CD4-positive, alpha-beta T cell treated with Interleukin-12 subunit alpha and Interleukin-12 subunit beta, for 1 hour (primary cell): ENCODE data around the gene CDCA7L.
"Not testable (repeated sequence)": the region's sequence is repeated elsewhere in the genome, so short reads cannot be mapped to it uniquely, and the experiment has no call there.

Experiments used
- DNase-seq: peaks from one replicate; pipeline ENCODE4 v3.0.0-alpha.2; 2020

Gene CDCA7L

DNA sequence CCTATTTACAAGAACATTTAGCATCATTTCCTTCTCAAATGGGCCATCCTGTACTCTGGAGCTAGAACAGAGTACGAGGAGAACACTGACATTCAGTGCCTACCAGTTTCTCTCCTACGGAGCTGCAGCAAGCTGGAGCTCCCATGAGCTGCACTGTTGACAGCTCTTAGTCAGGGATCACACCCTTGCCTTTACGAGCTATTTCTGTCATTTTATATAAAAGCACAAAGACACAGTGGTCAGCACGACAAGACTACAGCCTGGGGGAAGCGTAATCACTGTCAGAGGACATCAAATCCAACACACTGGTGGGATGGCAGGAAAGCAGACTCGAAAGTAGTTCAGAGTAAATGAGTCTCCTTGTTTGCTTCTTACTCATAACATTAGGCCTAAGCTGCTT lies 2.7 kb downstream of the CDCA7L start:
- DNase-seq, result no peak

DNA sequence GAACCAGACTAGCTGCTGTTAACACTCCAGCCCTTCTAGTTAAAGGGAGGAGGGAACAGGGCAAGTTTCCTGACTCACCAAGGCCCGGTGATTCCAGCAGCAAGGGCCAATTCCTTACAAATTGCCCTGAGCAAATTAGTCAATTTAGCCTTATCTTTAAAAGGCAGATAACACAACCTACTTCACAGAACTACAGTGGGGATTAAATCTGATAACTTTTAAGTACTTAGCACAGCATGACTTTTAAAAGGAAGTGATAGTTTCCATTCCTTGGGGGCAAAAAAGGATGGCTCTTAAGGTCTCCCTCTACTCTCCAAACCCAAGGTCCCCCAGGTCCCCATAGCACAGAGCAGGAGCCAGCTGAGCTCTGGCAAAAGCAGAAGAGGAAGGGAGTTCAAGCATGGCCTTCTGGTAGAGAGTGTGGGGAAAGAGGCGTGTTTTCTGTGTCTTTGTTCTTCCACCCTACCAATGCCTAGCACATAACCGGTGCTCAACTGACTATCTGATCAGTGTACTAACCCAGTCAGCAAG lies 4.0 kb downstream of the CDCA7L start:
- DNase-seq, result no peak

DNA sequence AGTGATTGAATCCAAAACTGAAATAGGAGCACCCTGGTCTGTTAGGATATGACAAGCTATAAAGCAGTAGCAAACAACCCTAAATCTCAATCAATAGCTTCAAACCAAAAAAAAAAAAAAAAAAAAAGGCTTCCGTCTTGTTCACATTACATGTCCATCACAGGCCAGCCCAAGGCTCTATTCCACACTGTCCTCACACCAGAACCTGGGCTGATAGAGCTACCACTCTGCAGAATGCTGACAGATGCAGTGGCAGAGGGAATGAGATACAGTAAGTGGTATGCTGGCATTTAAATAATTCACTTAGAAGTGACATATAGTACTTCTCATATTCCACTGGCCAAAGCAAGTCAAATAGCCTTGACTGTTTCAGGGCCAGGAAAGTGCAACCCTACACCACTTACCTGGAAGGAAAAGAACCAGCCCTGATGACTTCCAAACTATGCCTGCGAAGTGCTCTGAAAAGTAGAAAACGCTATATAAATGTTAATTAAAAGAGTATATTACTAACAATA lies 5.8 kb downstream of the CDCA7L start:
- no peak for DNase-seq

DNA sequence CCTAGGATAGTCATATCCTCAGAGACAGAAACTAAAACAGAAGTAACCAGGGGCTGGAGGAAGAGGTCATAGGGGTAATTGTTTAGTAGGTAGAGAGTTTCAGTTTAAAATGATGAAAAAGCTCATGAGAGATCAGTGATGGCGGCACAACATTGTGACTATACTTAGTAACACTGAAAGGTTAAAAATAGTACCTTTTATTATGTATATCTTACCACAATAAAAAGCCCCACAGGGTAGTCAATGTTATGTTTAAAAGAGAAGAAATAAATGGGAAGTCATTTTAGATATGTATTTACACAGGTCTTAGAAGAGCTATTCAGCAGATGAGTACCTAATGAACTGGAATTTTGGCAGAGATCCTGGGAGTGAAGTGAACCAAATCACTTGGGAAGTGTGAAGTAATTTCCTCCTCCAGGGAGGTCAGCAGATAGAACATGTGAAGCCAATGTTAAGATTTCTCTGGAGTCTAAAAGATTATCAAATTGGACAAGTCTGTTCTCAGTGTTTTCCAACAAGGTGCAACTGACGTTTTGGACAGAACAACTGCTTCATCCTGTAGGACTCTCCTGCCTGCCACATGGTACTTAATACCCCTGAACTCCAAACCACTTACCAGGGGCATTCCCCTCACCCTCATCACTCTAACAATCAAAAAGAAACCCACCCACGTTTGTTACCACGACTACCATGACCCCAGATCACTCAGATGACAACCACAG lies 6.4 kb downstream of the CDCA7L start:
- DNase-seq, result no peak

DNA sequence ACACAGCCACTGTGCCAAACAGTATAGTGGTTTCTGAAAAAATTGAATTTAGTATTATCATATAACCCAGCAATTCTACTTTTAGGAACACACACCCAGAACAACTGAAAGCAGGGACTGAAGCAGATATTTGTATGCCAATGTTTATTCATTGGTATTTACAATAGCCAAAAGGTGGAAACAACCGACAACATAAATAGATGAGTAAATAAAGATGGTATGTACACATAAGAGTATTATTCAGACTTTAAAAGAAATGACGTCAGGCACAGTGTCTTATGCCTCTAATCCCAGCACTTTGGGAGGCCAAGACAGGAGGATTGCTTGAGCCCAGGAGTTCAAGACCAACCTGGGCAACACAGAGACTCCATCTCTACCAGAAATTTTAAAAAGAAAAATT lies 7.2 kb downstream of the CDCA7L start:
- DNase-seq, result no peak

DNA sequence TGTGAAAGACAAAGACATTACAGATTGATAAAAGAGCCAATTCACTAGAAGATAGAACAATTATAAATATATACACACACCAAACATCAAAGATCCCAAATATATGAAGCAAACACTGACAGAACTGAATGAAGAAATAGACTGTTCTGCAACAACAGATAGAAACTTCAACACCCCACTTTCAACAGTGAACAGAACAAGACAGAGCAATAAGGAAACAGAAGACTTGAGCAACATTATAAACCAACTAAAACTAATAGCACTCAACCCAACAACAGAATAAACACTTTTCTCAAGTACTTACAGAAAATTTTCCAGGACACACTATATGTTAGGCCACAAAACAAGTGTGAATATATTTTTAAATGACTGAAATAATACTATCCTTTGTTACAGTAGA lies 10.9 kb downstream of the CDCA7L start:
- no peak for DNase-seq

DNA sequence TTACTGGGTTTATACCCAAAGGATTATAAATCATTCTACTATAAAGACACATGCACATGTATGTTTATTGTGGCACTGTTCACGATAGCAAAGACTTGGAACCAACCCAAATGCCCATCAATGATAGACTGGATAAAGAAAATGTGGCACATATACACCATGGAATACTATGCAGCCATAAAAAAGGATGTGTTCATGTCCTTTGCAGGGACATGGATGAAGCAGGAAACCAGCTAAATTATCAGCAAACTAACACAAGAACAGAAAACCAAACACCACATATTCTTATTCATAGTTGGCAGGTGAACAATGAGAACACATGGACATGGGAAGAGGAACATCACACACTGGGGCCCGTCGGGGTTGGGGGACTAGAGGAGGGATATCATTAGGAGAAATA lies 12.4 kb downstream of the CDCA7L start:
- DNase-seq, result not testable (repeated sequence)

DNA sequence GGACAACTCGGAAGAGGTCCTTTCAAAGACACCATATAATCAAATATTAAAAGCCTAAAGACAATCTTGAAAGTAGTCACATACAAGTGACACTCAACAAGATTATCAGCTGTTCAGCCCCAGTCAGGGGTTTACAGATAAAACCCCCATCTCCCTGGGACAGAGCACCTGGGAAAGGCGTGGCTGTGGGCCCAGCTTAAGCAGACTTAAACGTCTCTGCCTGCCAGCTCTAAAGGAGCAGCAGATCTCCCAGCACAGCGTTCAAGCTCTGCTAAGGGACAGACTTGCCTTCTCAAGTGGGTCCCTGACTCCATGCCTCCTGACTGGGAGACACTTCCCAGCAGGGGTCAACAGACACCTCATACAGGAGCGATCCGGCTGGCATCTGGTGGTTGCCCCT lies 18.0 kb downstream of the CDCA7L start:
- DNase-seq, result no peak

DNA sequence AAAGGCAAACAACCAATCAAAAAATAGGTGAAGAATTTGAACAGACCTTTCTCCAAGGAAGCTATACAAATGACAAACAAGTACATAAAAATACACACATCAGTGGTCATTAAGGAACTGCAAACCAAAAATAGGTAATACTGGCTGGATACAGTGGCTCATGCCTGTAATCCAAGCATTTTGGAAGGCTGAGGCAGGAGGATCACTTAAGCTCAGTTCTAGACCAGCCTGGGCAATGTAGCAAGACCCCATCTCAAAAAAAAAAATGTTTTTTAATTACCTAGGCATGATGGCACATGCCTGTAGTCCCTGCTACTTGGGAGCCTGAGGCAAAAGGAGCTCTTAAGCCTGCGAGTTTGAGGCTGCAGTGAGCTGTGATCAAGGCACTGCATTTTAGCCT lies 19.3 kb downstream of the CDCA7L start:
- DNase-seq, result no peak

DNA sequence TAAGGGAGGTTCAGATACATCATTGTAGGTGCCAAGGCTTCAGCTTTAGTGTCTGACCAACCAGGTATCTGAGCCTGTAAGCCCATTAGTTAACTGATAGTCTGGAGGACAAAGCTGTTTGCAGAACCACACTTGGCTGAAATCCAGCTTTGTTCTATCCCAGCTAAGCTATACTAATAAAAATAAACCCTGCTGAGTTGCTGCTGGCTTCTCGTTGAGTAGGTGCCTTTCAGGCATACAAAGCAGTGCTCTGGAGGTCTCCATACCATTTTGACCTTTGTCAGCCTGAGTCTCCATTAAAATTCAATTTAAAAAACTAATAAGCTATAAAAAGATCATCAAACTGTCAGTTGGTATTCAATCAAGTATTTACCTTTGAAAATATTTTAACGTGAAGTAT lies 22.0 kb downstream of the CDCA7L start:
- no peak for DNase-seq

DNA sequence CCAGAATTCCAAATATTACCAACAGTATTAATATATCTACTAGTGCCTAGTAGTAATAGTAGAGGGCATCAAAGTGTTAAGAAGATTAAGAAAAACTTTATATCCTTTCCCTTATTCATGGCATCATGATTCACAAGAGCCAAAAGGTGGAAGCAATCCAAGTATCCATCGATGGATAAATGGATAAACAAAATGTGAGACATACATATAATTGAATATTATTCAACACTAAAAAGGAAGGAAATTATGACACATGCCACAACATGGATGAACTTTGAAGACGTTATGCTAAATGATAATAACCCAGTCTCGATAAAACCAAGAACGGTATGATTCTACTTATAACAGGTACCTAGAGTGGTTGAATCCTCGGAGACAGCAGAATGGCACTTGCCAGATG lies 23.1 kb downstream of the CDCA7L start:
- DNase-seq, result no peak

DNA sequence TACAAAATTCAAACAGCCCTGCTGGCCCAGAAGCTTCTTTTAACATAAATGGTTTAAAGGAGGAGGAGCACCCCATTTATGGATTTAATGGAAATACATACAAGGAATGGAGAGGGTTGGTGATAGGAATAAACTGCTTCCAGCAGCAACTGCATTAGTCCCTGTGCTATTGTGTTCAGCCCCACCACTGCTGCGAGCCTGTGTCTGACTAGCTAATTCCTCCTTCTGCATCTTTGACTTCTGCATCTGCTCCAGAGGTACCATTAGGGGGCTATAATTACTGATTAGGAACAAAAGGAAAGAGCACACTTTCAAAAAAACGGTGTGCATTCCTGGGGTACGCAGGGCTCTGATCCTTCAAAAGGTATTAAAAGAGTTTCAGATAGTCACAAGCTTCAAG lies 24.8 kb downstream of the CDCA7L start:
- DNase-seq, result no peak

DNA sequence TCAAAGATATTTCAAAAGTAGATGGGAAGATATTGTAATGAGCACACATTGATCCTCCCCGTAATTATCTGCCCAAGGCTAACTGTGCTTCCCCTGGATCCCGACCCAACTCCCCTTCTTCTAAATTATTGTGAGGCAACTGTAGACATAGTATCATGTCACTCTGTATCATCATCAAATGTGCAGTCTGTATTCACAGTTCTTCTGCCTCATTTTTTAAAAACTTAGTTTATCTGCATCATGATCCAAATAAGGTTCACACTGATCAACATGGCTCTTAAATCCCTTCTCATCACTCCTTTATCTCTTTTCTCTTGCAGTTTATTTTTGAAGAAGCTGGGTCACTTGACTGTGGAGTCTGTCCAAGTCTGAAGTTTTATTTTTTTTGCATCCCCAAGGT lies 27.5 kb downstream of the CDCA7L start:
- no peak for DNase-seq

DNA sequence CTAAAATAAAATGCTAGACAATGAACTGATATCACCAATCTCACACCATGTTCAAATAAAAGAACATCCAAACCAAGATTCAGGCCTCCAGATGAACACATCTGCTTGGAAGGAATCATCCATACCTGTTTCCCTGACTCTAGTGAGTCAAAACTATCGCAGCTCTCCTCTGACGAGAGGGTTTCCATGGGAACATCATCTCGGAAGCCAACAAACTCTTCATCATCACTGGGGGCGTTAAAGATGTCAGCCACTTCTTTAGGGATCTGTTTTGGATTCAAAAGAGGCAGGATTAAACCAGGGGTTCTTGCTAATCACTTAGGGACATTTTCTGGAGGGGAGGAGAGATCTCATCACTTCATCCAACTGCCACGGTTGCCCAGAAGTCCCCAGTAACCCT lies 29.1 kb downstream of the CDCA7L start:
- no peak for DNase-seq

DNA sequence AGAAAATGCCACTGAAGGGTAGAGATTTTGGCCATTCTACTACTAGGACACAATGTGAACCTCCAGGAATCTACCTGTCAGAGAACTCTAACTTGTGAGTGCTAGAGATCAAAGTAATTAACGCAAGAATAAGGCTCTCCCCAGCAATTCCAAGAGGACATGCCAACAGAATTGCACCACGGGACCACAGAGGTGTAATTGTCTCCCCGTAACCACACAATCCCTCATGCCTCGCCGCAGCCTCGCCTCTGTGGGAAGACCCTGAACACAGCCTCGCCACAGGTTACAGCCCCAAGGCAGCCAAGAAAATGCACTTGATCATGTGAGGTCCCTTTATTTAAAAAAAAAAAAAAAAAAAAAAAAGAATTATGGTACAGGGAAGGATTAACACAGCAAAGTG lies 29.5 kb downstream of the CDCA7L start:
- DNase-seq, result no peak

DNA sequence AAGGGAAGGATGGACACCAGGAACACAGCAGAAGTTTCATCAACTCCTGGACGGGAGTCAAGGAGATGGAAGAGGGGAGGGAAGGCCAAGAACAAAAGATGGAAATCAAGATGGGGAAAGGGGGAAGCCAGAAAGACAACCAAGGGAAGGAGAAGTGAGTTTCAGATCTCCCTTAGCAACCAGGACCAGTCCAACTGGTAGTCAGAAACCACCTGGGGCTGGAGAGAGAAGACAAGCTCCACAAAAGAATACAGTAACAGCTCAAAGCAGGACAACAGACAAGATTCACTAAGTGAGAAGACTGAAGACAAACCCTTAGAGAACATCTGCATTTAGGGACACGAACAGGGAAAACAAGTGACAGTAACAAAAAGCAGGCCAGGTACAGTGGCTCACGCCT lies 30.6 kb downstream of the CDCA7L start:
- no peak for DNase-seq

DNA sequence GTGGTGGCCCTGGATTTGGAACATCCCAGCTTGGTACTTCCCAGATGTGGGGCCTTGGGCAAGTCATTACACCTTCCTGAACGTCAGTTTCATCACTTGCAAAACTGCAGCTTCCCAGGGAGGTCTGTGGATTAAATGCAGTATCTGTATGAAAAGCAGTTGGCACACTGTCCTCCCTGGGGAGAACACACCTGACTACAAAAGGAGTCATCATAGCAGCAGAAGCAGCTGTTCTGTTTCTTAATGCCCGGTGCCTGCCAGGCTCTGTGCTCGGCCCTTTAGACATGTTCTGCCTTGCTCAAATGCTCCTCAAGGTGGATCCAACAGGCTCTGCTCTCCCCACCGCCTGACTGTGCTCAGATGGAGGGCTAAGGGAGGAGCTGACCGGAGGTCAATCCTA lies 31.0 kb downstream of the CDCA7L start:
- DNase-seq, result no peak

DNA sequence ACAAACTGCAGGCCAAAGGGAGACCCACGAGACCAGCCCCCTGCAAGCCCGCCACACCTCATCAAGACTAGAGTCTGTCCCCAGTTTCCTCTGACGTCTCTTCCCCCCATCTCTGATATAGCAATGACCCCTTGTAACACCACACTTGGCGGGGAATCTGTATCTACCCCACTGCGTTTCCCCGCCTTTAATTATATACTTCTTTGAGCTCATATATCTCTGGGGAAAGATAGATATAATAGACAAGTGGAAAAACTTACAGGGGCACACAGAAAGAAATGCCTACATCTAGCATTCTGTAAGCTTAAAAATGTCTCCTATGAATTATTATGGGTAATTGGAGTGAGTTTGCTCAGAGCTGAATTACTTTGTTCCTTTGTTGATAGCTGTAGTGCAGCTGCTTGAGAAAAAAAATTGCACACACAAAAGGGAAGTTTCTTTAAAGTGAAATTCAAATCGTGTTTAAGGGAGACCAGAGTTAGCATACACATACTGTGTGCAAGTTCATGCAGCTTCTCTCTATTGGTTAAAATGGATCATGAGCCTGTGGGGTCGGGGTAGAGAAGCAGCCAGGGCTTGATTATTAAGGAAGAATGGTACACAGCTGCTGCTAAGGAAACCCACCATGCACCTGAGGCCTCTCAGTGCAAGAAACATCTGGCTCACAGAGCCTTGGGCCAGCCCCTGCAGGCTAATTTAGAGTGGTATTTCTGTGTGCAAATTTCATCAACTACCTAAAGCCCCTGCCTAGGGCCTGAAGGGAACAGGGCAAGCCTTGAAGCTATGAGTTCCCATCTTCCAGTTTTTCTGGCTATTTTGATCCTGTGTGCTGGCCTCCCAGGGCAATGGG lies 32.5 kb downstream of the CDCA7L start:
- no peak for DNase-seq

DNA sequence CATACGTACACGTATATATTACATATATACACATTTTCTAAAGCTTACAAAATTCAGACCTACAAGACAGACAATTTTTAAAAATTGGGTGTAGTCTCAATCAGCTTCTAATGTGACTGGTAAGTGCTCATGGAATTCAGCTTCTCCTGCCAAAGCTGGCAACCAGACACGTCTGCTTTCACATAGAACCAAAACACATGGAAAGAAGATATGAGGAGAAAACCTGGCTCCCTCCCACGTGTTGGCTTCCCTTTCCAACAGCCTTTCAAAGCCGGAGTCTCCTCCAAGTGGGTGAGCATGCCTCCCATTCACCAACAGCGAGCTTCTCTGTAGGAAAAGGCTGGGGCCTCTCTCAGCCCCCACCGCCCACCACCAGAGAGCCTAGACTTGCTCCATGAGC lies 33.4 kb downstream of the CDCA7L start:
- no peak for DNase-seq

DNA sequence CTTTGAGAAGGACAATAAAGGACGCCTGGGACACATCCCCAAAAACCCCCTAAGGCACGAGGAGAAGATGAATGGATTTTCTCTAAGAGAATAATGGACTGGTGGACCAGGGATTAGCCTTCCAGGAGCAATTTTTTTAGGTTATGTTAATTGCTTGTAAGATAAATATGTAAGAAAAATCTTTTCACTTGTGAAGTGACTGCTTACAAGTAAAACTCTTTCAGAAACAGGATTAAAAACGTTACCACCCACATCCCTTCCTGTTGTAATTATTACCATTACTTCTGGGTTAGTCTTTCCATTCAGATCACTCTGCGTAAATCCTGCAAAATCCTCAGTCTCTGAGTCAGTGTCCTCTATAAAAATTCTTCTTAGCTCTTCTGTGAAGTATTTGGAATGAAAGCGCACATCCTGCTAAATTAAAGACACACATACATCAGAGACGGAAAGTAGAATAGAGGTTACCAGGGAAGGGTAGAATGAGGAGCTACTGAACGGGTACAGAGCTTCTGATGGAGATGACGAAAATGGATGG lies 34.3 kb downstream of the CDCA7L start:
- no peak for DNase-seq

DNA sequence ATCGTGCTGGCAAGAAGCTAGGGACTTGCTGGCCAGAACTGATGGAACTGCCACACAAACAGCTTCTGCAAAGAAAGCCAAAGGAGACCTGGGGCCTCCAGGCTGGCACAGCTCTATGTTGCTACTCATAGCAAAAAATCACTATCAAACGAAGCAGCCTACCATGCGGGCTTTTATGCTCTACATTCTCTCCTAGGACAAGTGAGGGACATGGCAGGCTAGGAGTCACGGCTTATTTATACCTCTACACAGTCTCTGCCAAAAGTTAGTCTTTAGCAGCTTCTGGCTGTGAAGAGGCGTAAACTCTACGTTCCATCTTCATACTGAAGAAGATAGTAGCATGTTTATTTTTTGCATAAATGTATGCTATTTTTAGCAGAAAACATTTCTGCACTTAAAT lies 35.4 kb downstream of the CDCA7L start:
- DNase-seq, result no peak

DNA sequence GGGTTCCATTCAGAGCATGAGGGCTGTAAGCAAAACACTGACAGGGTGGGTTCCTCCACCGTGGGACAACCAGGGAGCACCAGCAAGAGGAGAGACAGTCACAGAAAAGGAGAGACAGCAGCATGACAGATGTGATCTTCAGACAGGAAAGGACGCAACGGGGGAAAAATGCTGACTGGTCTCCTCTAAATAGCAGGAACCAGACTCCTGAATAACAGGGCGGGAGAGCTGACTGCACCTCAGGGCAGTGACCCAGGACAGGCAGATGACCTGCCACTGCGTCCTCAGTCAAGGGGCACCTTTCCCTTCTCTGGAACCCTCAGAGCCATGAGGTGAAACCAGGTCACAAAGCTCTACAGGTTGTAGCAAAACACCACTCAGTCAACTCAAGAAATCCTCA lies 37.0 kb downstream of the CDCA7L start:
- DNase-seq, result no peak

DNA sequence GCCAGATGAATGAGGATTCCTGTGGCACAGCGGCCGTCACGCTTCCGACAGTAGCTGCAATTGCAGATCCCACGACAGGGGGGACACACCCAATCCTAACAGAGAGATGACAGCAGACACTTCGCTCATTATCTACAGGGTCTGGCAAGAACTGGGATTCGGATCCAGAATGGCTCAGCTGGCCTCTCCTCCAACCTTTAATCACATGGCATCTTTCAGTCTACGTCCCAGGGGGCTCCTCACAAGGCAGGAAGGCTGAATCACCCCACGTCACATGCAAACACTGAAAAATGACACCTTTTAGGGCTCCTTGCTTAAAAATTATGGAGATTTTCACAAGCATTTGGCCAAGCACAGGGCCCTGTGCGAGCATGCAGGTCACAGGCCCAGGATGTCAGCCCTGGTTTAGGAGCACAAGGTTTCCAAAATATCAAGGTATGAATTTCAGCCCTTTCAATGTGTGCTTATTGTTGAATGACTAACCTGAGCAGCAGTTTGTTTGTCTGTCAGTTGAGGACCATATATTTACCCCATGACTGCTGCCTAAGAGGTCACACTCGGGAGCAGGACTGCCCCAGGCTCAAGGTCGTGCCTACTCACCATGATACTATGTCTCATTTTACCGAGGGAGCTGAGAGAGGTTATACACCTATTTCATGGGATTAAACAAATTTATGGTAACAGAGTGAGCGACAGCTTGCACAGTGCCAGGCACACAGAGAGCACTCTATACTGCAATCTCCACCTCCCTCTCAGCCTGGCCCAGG lies 42.5 kb downstream of the CDCA7L start:
- DNase-seq, result no peak
